HepG2 (cell line): ENCODE measurements around the gene SEZ6. TPM values are rescaled to one million over a fixed set of nuclear protein-coding genes. Genes with fewer than 3 reads are reported as not detected.
A peak's percentile ranks its signal among the peaks of the same experiment; 100 is the strongest.

Experiments
- ARNTL ChIP-seq: sonication (generic); formaldehyde crosslinking; IDR thresholded peaks from 2 replicates; pipeline ENCODE4 v1.4.0; 2020; ENCODE audit warnings: mild to moderate bottlenecking, missing genetic modification reagents
- ATAD3A ChIP-seq: sonication (generic); formaldehyde crosslinking; IDR thresholded peaks from 2 replicates; pipeline ENCODE4 v1.4.0; 2020; ENCODE audit warnings: missing genetic modification reagents
- GATAD1 ChIP-seq: IDR thresholded peaks from 2 replicates; pipeline ENCODE4 v1.6.1; 2016; ENCODE audit warnings: missing genetic modification reagents, missing compliant biosample characterization
- HNF1B ChIP-seq: sonication (generic); formaldehyde crosslinking; IDR thresholded peaks from 2 replicates; pipeline ENCODE4 v1.5.1; 2020; ENCODE audit warnings: mild to moderate bottlenecking, moderate library complexity, missing genetic modification reagents
- HOXA9 ChIP-seq: sonication (generic); formaldehyde crosslinking; IDR thresholded peaks from 2 replicates; pipeline ENCODE4 v1.8.1; 2022; ENCODE audit warnings: missing genetic modification reagents, mild to moderate bottlenecking, moderate library complexity, borderline replicate concordance
- MED8 ChIP-seq: sonication (generic); formaldehyde crosslinking; IDR thresholded peaks from 2 replicates; pipeline ENCODE4 v1.8.1; 2023; ENCODE audit warnings: mild to moderate bottlenecking, missing genetic modification reagents; ENCODE audit not compliant: insufficient replicate concordance
- NR2F2 ChIP-seq: IDR thresholded peaks from 2 replicates; pipeline ENCODE4 v1.6.1; 2012; ENCODE audit warnings: low read depth, inconsistent platforms, borderline replicate concordance
- PITX1 ChIP-seq: sonication (generic); formaldehyde crosslinking; IDR thresholded peaks from 2 replicates; pipeline ENCODE4 v1.5.1; 2020; ENCODE audit warnings: mild to moderate bottlenecking, missing genetic modification reagents
- PREB ChIP-seq: sonication (generic); formaldehyde crosslinking; IDR thresholded peaks from 2 replicates; pipeline ENCODE4 v1.4.0; 2020; ENCODE audit warnings: missing genetic modification reagents
- RXRB ChIP-seq: IDR thresholded peaks from 2 replicates; pipeline ENCODE4 v1.6.1; 2016; ENCODE audit warnings: borderline replicate concordance, missing genetic modification reagents, missing compliant biosample characterization
- SALL1 ChIP-seq: sonication (generic); formaldehyde crosslinking; IDR thresholded peaks from 2 replicates; pipeline ENCODE4 v1.8.0; 2022; ENCODE audit warnings: mild to moderate bottlenecking, missing genetic modification reagents
- ZFX ChIP-seq: sonication (generic); formaldehyde crosslinking; IDR thresholded peaks from 2 replicates; pipeline ENCODE4 v1.4.0; 2020; ENCODE audit warnings: mild to moderate bottlenecking, low read depth, missing genetic modification reagents, moderate library complexity
- ZMYM2 ChIP-seq: sonication (generic); formaldehyde crosslinking; IDR thresholded peaks from 2 replicates; pipeline ENCODE4 v1.8.0; 2022; ENCODE audit warnings: mild to moderate bottlenecking, missing genetic modification reagents
- ZNF10 ChIP-seq: sonication (generic); formaldehyde crosslinking; IDR thresholded peaks from 2 replicates; pipeline ENCODE4 v1.4.0; 2020; ENCODE audit warnings: mild to moderate bottlenecking, low read depth, missing genetic modification reagents, borderline replicate concordance
- ZNF639 ChIP-seq: conservative IDR thresholded peaks from 2 replicates; pipeline ENCODE4 v1.6.1; 2018; ENCODE audit warnings: missing genetic modification reagents
- ZNF687 ChIP-seq: sonication (generic); formaldehyde crosslinking; IDR thresholded peaks from 2 replicates; pipeline ENCODE4 v1.5.1; 2020; ENCODE audit warnings: mild to moderate bottlenecking, missing genetic modification reagents, moderate library complexity
- ZNF75D ChIP-seq: sonication (generic); formaldehyde crosslinking; IDR thresholded peaks from 2 replicates; pipeline ENCODE4 v1.8.1; 2023; ENCODE audit warnings: missing genetic modification reagents, mild to moderate bottlenecking, borderline replicate concordance
- ZNF792 ChIP-seq: IDR thresholded peaks from 2 replicates; pipeline ENCODE4 v1.6.1; 2016
- polyA plus RNA-seq, 8 experiments: library from polyadenylated mRNA; depleted of rRNA in 3 of 8; stranded (reverse) in 7 of 8; unstranded in 1 of 8; fragments of >200 nt; fragmentation: Illumina TruSeq in 4 of 8; extraction: Trizol in 4 of 8; gene quantifications; 2 replicates each; pipeline versions ENCODE4 v1.2.1 to v1.2.3, GENCODE V29; 2011 to 2016; ENCODE audit warnings: low read depth in 4 of 8, missing spikeins in 1 of 8, mixed read lengths in 1 of 8; ENCODE audit not compliant: insufficient read depth in 1 of 8
- total RNA-seq, 5 experiments: library from RNA; depleted of rRNA; stranded (reverse); fragments of >200 nt; fragmentation: Illumina TruSeq; extraction: Trizol; gene quantifications; 2 replicates each; pipeline ENCODE4 v1.2.3, GENCODE V29; 2016; ENCODE audit warnings: low read depth in 1 of 5
- TF ChIP-seq, protein P1 (sequence below): sonication (generic); formaldehyde crosslinking; IDR thresholded peaks from 2 replicates; pipeline ENCODE4 v1.4.0; 2020; ENCODE audit warnings: low read depth, missing genetic modification reagents

The SEZ6 gene
- total and polyA plus RNA-seq, 2 of the 13 experiments (the other 11 are each of a cell fraction or from before 2014, with no cell fraction given): not detected

GRCh38 chr17:28991779-28992178 is 14.1 kb downstream of the SEZ6 start (continued):
- TF ChIP-seq, protein P1, sequence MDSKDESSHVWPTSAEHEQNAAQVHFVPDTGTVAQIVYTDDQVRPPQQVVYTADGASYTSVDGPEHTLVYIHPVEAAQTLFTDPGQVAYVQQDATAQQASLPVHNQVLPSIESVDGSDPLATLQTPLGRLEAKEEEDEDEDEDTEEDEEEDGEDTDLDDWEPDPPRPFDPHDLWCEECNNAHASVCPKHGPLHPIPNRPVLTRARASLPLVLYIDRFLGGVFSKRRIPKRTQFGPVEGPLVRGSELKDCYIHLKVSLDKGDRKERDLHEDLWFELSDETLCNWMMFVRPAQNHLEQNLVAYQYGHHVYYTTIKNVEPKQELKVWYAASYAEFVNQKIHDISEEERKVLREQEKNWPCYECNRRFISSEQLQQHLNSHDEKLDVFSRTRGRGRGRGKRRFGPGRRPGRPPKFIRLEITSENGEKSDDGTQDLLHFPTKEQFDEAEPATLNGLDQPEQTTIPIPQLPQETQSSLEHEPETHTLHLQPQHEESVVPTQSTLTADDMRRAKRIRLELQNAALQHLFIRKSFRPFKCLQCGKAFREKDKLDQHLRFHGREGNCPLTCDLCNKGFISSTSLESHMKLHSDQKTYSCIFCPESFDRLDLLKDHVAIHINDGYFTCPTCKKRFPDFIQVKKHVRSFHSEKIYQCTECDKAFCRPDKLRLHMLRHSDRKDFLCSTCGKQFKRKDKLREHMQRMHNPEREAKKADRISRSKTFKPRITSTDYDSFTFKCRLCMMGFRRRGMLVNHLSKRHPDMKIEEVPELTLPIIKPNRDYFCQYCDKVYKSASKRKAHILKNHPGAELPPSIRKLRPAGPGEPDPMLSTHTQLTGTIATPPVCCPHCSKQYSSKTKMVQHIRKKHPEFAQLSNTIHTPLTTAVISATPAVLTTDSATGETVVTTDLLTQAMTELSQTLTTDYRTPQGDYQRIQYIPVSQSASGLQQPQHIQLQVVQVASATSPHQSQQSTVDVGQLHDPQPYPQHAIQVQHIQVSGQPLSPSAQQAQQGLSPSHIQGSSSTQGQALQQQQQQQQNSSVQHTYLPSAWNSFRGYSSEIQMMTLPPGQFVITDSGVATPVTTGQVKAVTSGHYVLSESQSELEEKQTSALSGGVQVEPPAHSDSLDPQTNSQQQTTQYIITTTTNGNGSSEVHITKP (CRISPR knock-in tag): no peak
- TF ChIP-seq ZNF75D (CRISPR knock-in tag) (no peak), PREB (CRISPR knock-in tag) (no peak), ZFX (CRISPR knock-in tag) (peak; percentile 21; the same call in 1 of the 2 replicates), ATAD3A (CRISPR knock-in tag) (no peak), ARNTL (CRISPR knock-in tag) (no peak), HOXA9 (0 out of 2 replicates have a peak, but pooled peaks have one; percentile 22), SALL1 (CRISPR knock-in tag) (peak; percentile 24; the same call in 1 of the 2 replicates), ZNF10 (no peak), ZMYM2 (0 out of 2 replicates have a peak, but pooled peaks have one; percentile 40), ZNF792 (CRISPR knock-in tag) (no peak), HNF1B (CRISPR knock-in tag) (0 out of 2 replicates have a peak, but pooled peaks have one; percentile 31), MED8 (CRISPR knock-in tag) (no peak), NR2F2 (no peak), PITX1 (CRISPR knock-in tag) (no peak), RXRB (no peak), ZNF639 (CRISPR knock-in tag) (no peak), ZNF687 (CRISPR knock-in tag) (peak; percentile 60), GATAD1 (CRISPR knock-in tag) (no peak)
